IPS-NIHi11 (cell line): Measurements from ENCODE around the gene PDILT.

Experiments used
- DNase-seq: peaks from one replicate; pipeline ENCODE4 v3.0.0; 2012; ENCODE audit warnings: mixed read lengths, low spot score

PDILT gene

DNA sequence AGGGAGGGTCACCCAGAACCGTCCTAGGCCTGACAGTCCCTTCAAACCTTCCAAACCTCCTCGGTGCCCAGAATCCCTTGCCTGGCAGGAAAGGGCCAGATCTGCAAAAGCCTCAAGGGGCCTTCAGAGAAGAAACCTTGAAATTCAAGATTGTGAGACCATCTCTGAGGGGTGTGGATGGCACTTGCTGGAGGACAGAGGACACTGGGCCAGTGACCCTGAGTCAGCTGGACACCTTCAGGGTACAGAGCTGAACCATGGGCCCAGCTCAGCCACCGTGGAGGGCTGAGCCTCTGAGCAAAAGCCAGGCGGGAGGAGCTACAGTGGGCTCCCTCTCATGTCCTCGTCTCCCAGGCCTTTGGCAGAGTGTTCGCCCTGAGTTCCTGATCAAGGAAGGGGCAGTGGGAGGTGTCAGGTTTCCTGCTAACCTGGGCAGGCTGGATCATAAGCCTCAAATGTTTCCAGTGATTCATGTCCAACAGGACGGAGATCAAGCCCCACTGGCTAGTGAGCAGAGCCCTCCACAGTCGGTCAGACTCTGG is 3.0 kb downstream of the PDILT start:
- no peak for DNase-seq

- DNase-seq = no peak
These were observed 3.5 kb downstream of the PDILT start for GRCh38 chr16:20401066-20401465.

- no peak for DNase-seq
These were observed 5.4 kb downstream of the PDILT start for GRCh38 chr16:20399185-20399584.

DNA sequence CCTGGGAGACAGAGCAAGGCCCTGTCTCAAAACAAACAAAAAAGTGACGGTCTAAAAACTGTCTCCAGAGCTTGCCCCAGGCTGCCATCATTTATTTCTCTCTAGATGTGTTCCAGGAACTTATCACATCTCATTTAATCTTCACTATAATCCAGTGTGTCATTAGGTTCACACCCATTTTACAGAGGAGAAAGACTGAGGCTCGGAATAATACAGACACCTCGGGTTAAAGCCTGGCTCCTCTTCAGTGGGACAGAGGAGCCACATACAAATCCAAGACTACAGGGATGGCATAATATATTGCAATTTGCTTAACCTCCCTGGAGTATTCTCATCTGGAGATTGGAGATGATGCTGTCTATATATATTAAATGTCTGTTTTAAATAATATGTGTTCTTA is 5.9 kb downstream of the PDILT start:
- no peak for DNase-seq

- DNase-seq = no peak
These were observed 7.0 kb downstream of the PDILT start for GRCh38 chr16:20397468-20398074.

DNA sequence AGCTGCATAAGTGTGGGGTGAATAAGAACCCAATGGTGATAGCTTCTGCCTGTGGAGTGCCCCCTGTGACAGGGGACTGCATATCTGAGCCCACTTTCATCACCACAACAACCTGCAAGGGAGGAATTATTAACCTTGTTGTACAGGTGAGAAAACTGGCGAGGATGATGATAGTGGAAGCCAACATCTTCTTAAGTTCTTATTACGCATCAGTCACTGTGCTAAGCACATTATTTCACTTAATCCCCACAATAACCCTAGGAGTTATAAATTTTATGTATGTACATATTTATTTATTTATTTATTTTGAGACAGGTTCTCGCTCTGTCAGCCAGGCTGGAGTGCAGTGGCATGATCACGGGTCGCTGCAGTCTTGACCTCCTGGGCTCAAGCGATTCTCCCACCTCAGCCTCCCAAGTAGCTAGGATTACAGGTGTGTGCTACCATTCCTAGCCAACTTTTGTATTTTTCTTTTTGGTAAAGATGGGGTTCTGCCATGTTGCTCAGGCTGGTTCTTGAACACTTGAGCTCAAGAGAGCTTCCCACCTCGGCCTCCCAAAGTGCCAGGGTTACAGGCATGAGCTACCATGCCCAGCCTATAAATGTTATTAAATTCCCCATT is 7.6 kb downstream of the PDILT start:
- DNase-seq = no peak

DNA sequence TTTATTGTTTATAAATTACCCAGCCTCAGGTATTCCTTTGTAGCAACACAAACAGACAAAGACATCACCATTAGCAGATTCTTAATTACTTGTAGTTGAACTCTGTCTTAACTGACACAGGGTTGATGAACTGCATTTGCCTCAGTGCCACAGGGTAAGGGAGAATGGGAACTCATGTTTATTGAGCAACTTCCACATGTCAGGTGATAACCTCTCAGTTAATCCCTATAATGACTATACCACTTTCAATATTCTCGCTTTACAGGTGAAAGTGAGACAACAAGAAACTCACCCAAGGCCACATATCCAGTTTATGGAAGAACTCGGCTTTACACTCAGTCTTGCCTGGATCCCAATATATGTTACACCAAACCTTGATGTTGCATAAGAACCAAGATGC is 8.6 kb downstream of the PDILT start:
- DNase-seq = no peak

DNA sequence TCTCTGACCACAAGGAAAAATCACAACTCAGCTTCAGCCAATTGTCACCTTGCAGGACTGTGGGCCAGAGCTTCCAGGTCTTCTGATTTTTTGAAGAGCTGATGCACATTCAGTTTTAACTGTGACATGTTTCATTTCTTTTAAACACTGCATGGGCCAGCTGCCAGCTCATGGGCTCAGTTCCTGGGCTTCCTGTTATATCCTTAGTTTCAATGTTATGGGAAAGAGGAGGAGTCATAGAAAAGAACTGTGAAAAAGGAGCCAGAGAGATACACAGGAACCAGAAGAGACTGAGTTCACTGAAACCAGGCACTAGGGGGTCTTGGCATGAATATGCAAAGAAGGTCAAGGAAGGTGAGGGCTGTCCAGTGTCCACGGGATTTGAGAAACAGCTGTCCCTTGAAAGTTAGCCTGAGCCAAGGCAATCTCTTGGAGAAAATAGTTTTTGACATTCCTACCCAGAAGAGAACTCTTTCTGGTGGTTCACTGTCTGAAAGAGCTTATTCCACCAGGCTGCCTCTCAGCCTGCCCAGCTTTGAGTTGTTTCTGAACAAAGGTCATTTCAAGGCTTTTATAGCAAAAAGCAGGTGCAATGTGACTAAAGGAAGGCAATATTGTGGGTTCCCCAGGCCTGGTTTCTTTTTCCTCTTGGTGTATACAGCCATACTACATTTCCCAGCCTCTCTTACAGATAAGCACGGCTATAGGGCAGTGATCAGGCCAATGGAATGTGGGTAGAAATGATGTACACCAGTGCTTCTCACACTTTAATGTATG is 10.5 kb downstream of the PDILT start:
- no peak for DNase-seq

DNA sequence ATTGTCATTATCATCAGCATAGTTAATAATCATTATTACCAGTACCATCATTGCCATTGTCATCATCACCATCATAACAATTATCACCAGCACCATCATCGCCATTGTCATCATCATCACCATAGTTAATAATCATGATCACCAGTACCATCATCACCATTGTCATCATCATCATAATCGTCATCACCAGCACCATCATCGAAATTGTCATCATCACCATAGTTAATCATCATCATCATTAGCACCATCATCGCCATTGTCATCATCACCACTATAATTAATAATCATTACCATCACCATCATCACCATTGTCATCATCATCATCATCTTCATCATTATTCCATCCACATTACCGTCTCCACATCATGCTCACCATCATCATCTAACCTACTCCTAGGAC is 13.5 kb downstream of the PDILT start:
- no peak for DNase-seq

- DNase-seq = no peak
These were observed 15.7 kb downstream of the PDILT start for GRCh38 chr16:20388854-20389253.

DNA sequence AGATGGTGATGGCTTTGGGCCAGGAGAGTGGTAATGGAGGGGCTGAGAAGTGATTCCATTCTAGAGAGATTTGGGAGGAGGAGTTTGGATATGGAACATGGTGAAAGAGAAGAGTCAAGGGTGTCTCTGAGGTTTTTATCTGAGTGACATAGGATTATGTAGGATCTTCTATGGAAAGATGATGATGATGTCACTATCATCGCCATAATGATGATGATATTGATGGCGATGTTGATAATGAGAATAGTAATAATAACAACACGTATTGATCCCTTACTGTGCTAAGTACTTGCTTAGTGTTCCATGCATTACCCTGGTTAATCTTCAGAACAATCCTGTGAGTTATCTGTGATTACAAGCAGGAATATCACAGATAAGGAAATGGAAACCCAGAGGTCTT is 16.6 kb downstream of the PDILT start:
- DNase-seq = no peak

DNA sequence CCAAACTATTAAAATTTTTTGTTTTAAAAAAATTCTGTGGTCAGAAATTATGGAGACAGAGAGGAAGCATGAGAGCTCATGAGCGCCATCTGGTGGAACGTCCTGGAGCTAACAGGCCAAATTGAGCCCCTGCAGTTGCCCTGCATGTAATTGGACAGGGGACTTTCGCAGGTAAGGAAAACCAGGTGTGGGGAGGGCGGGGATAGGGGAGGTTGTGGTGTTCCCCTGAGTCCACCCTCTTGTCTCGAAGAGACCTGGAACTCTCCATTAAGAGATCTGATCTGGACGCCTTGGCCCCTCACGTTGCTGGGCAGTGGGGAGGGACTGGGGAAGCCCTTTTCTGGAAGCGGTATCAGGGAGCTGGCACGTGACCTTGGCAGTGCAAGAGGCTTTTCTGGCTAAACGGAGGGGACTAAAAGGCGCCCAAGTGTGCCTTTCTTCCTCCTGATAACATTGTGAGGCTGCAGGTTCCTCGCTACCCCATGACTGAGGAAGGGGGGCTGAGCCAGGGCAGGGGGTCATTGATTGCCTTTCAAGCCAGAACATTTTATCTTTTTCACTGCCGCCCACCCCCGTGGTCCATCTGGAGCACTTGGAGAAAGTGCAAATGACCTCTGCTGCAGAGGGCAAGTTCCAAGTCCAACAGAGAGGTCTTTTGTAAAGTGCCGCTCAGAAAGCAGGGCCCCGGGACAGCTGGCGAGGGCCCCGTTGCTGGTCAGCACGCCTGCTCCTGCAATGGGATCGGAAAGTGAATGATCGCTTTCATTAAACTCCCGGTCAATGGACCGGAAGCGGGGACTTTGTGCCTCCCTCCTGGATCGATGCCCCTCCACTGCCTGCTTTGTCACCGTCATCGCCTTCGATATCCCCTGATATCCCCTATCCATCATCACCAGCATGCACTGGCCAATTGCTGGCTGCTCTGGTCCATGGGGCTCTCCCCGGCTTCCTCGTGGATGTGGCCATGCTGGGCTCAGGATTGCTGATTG is 18.4 kb downstream of the PDILT start:
- peak; percentile 85 for DNase-seq

DNA sequence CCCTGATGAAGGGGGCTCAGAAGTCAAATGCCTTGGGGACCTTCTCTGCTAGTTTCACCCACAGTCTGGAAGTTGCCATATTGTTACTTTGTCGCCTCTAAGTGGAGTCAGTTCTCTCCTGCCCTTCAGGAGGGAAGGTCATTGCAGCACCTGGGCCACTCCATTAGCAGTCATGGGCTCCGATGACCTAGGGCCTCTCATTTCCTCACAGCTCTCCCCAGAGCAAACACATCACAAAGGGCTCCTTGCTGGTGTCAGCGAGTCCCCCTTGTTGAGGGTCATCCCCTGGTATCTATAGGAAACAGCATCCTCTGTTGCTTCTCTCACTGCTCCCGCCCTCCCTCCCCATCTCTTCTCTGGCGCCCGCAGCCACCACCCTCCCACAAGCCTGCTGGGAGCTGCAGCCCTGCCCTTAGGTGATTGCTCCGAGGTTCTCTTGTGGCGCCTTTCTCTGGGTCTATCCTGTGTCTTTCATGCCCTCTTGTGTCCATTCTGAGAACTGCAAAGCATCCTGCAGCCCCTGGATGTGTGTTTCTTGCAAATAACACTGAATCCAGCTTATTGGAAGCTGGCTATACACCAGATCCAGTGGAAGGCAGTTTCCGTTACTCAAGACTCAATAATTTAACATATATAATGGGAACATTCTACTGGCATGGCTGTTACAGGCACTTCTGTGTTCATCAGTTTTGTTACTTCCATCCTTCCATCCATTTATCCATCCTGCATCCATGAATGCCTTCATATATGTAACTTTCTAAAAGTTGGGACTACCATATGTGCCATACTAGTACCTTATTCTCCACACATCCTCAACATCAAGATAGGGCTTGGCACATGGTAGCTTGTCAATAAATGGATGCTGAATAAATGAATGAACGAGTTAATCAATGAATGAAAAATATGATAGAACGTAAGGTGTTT is 21.2 kb downstream of the PDILT start:
- peak; percentile 81 for DNase-seq

- DNase-seq = no peak
These were observed 22.2 kb downstream of the PDILT start for GRCh38 chr16:20382202-20382948.

DNA sequence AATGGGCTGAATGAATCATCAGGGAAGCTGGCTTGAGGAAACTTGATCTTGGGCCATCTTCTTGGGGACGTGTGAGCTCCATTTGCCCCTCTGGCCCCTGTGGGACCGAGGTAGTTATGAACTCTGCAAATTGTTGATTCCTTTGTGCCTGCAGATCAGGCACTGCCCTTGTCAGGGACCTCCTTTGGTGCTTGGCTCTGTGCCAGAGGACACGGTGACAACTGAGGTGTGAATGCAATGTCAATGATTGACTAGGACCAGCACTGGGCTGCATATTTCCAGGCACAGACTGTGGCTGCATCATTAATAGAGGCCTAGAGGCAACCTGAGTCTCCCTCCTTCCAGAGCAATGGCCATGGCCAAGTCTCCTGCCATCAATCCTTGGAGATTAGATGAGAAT is 23.8 kb downstream of the PDILT start:
- DNase-seq = no peak

- DNase-seq = no peak
These were observed 27.4 kb downstream of the PDILT start for GRCh38 chr16:20377181-20377580.

DNA sequence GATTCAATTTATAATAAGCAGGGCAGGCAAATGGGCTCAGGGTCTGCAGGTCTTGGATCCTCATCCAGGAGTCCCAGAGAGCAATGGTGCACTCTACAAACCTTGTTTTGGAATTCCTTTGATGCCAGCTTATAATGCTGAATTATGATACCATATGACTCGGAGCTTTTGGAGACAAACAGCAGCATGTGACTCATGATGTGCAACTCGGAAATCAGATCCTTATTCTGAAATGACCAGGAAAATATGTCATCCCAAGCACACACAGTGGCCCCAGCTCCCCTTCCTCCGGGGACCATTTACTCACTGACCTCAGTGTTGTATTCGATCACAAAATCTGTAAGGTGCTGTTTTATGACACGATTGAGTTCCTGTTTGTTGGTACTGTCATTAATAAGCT is 31.8 kb downstream of the PDILT start:
- DNase-seq = no peak

DNA sequence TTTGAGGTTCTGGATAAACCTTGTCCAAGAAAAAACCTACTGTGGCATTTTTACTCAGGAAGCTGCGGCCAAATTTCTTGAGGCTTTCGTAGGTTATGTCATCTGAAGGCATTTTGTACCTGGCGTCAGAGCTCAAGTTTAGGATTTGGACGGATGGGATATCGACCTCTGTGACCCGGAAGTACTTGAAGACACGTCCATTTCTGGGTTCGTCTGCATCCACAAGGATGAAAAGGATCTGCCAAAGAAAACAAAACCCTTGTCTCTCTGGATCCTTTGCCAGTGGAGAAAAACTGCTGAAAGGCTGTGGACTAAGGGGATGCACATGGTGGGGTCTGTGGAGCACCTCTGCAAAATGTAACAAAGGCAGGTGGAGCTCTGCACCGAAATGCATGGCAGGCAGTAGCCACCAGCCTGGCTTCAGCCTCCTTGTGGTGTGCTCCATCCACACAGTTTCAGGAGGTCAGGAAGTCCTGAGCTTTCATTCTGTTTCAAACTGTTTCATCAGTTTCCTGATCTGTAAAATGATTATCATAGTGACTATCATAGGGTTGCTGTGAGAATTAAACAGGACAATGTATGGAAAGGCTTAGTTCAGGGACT is 35.0 kb downstream of the PDILT start:
- DNase-seq = no peak

- DNase-seq = no peak
These were observed 40.5 kb downstream of the PDILT start for GRCh38 chr16:20364051-20364450.

DNA sequence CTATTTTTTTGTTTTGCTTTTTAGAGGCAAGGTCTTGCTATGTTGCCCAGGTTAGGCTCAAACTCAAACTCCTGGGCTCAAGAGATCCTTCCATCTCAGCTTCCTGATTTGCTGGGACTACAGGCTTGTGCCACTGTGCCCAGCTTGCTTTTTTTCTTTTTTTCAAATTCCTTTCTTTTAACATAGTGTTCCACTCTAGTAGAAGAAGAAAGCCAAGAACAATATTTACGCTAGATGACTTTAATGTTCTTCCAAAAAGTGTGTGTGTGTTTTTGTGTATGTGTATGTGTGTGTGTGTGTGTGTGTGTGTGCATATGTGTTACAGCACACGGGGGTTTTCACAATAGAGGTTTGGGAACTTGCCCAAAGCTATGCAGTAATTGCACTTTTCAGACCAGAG is 41.3 kb downstream of the PDILT start:
- no peak for DNase-seq
